Omental fat pad (tissue), 4 donors: Measurements from ENCODE around the gene ATL3. TPM values are rescaled to one million over a fixed set of nuclear protein-coding genes. Genes with fewer than 3 reads are reported as not detected.

ENCODE experiments used
- ATAC-seq: fragments of 150-250 bp; one replicate; pipeline ENCODE4 v1.9.1; 2016; ENCODE audit warnings: mild to moderate bottlenecking, moderate library complexity; ENCODE audit not compliant: low FRiP score
- DNase-seq: peaks from one replicate; pipeline ENCODE4 v3.0.0-alpha.2; 2019; ENCODE audit warnings: low spot score
- total RNA-seq, 4 donors: library from RNA; depleted of rRNA; stranded (reverse); fragments of >200 nt; gene quantifications; one replicate each; pipeline ENCODE4 v1.1.0, GENCODE V29; 2016
- TF ChIP-seq, protein P1 (sequence below), 3 donors: fragments of 450-650 bp; IDR thresholded peaks; one replicate each; pipeline ENCODE4 v1.5.1; 2016 to 2017; ENCODE audit warnings: antibody characterized with exemption in 3 of 3, mild to moderate bottlenecking in 3 of 3, moderate library complexity in 2 of 3

ATL3 gene
- total RNA-seq, 4 donors from 2014 or later: 84.4 to 100 (median 86.5) TPM

DNA sequence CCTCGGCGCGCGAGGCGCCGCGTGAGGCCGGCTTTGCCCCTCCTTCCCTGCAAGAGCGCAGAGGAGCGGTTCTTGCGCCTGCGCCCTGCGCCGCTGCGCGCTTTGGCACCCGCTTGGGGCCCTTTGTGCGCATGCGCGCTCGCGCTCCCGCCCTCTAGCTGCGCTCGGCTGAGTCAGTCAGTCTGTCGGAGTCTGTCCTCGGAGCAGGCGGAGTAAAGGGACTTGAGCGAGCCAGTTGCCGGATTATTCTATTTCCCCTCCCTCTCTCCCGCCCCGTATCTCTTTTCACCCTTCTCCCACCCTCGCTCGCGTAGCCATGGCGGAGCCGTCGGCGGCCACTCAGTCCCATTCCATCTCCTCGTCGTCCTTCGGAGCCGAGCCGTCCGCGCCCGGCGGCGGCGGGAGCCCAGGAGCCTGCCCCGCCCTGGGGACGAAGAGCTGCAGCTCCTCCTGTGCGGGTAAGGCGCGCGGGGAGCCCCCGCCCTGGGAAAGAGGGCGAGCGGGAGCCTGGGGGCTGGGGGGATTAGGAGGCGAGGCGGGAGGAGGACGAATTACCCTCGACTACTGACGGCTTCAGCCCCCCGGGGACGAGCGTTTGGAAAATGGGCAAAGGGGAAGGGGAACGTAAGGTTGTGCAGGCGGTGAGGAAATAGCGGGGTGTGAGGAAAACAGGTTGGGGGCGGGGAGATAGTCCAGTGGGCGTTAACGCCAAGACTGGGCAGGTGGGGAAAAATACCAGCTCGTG is 10.3 kb upstream of the ATL3 start, which contains the start of gene RTN3:
Gene RTN3, plus strand, starts transcription at position 180 of the 745 bp plus-strand sequence. Its CDS starts 137 bp downstream, at position 317.
- DNase-seq (peak; percentile 78), ATAC-seq (peak; percentile 98)
- TF ChIP-seq, protein P1, sequence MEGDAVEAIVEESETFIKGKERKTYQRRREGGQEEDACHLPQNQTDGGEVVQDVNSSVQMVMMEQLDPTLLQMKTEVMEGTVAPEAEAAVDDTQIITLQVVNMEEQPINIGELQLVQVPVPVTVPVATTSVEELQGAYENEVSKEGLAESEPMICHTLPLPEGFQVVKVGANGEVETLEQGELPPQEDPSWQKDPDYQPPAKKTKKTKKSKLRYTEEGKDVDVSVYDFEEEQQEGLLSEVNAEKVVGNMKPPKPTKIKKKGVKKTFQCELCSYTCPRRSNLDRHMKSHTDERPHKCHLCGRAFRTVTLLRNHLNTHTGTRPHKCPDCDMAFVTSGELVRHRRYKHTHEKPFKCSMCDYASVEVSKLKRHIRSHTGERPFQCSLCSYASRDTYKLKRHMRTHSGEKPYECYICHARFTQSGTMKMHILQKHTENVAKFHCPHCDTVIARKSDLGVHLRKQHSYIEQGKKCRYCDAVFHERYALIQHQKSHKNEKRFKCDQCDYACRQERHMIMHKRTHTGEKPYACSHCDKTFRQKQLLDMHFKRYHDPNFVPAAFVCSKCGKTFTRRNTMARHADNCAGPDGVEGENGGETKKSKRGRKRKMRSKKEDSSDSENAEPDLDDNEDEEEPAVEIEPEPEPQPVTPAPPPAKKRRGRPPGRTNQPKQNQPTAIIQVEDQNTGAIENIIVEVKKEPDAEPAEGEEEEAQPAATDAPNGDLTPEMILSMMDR (IDR thresholded peaks at IDR 0.05): no peak

DNA sequence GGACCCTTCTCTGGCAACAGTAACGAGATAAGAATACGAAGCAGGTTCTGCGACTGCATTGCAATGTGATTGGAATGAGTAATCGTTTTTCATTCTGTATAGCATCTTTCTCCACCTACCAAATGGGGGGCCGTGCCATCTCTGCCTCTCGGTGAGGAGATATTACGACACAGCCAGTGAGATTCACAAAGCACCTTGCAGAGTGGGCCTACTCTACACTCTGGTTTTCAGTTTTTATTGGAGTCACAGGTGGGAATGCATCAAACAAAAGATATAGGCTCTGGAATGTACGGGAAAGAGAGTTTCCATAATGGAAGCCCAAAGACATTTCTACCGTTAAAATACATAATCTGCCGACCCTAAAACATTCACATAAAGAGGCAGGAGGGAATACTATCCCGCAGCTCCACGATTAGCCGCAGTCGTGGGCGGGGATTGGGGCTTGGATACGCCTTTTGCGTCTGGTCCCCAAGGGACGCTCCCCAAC is 9.7 kb upstream of the ATL3 start:
- ATAC-seq (peak; percentile 55), DNase-seq (no peak)

DNA sequence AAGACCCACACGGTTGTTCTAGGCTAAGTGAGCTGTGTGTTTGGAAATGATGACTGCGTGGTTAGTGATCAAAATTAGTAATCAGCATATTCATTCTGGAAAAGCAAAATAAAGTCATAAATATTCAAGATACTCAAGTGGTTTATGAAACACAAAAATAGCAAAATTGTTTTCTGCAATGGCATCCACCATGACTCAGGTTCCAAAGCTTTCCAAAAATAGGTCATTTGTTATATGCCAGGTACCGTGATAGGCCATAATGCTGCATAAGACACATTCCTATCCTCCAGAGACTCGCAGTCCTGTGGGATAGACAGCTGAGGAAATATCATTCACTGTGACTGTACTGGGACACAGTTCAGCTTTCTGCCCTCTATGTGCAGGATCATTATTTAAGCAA is 2.4 kb upstream of the ATL3 start:
- ATAC-seq (no peak), DNase-seq (no peak)
- TF ChIP-seq, protein P1 (IDR thresholded peaks at IDR 0.05): no peak

More for the DNA sequence above, 9.7 kb upstream of the ATL3 start:
- TF ChIP-seq, protein P1 (IDR thresholded peaks at IDR 0.05): no peak

DNA sequence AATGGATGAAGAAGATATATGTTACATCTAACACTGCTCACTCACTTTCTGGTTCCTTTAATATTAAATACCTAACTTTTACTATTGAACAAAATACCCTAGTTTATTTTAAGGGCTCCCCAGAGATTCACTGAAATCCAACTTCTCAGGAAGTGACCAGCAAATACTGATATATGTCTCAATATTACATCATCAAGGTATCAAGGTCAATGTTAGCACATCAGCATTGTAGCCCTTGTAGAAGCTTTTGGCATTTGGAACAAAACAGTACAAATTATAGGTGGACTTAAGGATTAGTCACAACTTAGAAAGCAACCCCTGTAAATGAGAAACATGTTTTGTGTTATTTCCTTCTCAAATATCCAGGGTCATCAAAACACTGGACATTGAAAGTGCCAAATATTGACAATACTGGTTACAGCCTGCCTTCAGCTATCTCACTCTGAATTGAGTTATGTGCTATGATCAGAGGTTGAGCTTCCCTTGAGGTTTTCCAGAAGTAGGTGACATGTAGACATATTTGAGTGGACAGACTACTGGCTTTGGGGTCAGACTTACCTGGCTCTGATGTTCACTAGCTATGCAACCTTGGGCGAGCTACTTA is 1.9 kb upstream of the ATL3 start:
- ATAC-seq: no peak
- TF ChIP-seq, protein P1 (IDR thresholded peaks at IDR 0.05): no peak

DNA sequence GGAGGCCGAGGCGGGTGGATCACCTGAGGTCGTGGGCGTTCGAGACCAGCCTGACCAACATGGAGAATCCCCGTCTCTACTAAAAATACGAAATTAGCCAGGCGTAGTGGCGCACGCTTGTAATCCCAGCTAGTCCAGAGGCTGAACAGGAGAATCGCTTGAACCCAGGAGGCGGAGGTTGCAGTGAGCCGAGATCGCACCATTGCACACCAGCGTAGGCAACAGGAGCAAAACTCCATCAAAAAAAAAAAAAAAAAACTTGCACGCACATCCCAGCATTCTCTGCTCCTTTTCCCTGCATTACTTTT is 934 bp upstream of the ATL3 start:
- DNase-seq (no peak), ATAC-seq (no peak)
- TF ChIP-seq, protein P1 (IDR thresholded peaks at IDR 0.05): no peak

More for the DNA sequence above, 1.9 kb upstream of the ATL3 start:
- DNase-seq: no peak

DNA sequence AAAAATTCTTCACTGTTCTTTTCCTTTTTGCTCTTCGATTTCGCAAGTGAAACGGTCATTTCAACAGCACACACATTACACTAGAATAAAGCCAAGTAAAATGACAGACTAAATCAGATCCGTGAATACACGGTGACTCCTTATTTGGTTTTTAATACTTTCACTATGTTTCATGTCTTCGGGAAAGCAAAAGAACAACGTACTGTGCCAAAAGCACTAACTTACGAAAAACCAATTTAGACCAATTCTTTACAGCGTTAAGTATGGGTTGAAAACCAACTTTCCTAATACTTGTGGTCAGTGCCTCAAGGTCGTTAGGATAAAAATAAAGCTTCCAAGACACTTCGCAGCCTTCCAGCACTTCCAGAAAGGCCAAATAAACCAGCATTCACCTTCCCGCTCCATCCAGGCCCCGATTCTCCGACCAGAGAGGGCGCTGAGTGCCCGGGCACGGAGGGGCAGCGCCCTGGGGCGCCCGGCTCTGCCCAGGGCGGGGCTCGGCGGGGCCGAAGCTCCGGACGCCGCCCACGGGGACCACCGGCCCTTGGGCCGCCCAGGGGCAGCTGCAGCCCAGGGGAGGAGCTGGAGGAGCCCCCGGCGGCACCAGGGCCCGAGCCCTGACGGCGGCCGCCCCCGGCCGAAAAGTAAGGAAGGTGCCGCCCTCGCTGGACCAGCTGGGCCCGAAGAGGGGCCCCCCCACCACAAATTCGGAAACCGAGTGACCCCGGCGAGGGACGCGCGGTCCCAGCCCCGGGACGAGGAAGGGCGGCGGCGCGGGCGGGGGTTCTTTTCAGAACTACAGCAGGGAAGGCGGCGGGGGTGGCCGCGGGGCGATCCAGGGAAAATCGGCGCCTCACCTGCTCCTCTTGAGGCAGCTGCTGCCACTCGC is 499 bp downstream of the ATL3 start:
- DNase-seq (no peak), ATAC-seq (peak; percentile 21)
- TF ChIP-seq, protein P1 (IDR thresholded peaks at IDR 0.05): no peak
